Measurements from ENCODE around the gene KDM4C.

The KDM4C gene

DNA sequence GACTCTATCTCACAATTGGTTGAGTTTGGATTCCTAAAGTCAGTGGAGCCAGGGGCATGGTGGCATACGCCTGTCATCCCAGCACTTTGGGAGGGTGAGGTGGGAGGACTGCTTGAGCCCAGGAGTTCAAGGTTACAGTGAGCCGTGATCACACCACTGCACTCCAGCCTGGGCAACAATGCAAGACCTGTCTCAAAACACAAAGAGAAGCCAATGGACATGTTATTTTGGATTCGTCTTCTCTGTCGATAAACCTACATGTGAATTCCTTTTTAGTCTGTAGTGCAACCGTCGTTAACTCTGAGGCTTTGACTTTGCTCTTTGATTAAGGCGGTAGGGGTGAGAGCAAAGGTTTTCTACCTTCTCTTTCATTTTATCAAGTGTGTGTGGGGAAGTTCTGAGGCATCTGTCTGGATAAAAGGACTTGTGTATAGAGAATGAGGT, 142.7 kb downstream of the KDM4C start:
- H3K4me3 ChIP-seq (ENCODE audit: low read depth, low read length): no peak overlapping the region

DNA sequence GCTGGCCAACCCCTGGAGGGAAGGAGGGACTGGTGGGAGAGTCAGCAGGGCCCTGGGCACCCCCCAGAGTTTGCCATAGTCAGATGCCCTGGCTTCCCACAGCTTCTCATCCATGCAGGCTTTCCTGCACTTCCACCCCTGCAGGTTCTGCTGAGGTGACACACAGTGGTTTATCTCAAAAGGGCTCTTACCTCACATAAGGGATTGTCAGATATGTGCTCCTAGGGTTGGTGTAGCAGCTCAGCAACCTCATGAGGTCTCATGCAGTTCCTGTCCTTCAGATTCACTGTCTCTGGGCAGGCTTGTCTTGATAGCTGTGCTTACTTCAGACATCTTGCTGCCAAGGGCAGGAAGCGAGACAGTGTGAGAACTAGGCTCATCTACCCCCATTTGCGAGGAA, 143.4 kb downstream of the KDM4C start:
- H3K4me3 ChIP-seq (ENCODE audit: low read depth, low read length): no peak overlapping the region

DNA sequence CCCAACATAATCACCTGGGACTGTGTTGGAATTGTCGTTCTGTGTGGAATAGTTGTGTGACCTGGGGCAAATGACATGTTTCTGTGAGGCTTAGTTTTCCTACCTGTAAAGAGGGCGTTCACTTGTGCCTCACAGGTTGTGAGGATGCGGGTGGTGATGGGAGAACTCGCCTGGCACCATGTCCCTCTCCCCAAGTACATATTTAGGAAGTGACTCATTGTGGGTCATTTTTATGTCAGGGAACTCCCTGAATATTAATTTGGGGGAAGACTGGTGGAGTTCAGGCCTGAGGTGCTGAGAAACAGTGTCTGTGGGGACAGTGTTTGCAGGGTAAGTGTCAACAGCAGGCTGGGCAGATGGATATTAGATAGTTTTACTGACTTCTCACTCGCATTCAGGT, 144.7 kb downstream of the KDM4C start:
- H3K4me3 ChIP-seq (ENCODE audit: low read depth, low read length): no peak overlapping the region

DNA sequence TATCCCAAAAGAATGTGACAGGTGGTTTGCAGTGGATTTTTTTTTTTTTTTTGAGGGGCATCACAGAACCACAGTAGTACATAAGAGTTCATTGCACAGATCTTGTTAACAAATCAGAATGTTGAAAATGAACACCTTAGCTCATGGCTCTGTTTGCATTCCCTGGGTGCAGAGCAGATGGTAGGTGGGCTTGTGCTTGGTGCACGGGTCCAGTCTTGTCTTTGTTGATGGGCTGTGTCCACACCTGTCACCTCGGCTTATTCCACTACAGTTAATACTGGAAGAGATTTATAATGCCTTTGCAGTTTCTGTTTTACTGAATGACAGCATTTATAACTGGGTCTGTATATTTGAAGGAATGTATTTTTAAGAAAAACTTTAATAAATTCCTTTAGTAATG, 146.6 kb downstream of the KDM4C start:
- H3K4me3 ChIP-seq (ENCODE audit: low read depth, low read length): no peak overlapping the region

DNA sequence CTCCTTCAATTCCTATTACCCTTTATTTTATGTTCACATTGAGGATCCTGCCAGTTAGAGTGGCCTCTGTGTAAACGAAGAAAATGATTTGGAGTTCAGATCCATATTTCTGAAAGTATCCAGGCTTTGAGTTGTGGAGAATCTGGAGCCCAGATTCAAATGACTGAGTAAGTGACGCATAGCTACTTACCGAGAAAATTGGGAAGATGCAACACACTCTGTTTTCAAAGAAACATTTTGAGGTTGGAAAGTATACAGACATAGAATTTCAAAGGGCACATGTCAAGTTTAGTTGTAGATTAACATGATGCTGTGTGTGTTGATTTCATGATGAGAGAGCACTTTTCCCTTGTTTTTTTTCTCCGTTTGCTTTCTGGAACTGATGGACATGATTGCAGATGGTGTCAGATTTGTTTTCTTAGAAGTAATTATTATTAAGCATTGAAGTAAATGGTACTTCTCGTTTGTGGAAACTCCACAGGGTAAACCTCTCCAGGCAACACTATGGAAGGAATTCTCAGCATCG, 148.1 kb downstream of the KDM4C start:
- H3K4me3 ChIP-seq (ENCODE audit: low read depth, low read length): no peak overlapping the region

DNA sequence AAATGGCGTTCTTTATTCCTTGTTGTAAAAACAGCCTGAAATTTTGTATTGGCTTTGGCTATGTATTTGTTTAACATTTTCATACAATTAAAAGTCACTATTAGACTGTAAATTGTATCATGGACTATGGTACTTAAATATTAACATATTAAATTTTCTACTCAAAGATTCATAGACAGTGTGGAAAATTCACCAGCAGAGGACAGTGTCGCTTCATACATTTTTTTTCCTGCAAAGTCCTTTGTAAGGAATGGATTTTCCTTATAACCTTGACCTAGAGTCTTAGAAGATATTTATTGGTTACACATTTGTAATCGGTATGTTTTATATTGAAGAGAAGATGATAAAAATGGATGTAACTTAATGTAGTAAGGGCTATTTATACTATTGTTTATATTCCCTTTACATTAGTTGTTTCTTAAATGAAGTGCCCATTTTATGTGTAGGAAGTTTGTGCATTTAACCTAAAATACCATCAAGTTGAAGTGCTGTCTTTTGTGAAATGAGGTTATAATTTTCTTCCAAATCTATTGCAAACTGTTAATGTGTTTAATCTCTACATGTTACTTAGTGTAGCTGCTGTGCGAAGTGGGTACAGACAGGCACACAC, 150.1 kb downstream of the KDM4C start:
- no peak overlapping the region for H3K4me3 ChIP-seq (ENCODE audit: low read depth, low read length)

DNA sequence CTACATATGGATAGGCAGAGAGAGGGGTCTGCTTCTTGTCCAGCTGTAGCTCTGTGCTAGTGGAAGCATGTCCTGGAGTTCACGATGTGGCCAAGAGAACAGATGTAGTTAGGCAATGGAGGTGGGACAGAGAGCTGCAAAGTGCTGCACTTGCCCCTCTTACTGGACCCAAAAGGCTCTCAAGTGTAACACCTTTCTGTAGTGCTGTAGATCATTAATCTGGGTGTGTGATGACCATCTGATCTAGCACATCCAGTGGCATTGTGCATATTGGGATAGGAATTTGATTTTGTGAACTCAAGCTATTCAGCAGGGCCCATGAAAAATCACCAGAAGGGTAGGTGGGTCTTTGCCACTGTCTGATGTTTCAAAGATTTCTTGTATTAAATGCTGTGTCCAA, 151.4 kb downstream of the KDM4C start:
- no peak overlapping the region for H3K4me3 ChIP-seq (ENCODE audit: low read depth, low read length)

DNA sequence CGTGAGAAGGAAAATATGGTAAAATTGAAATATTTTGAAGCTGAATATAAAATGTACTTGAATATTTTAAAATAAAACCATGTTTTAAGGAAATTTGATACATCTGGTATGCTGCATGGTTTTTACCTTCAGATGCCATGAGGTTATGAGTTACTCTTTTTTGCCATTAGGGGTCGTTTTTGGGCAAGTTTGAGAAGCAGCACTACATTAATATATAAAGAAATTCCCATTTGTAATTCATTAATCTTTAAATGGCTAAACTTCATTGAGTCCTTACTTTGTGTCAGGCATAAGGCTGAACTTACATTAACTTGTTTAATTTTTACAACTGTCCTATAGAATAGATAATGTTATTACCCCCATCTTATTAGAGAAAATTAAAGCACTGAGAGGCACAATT, 152.3 kb downstream of the KDM4C start:
- no peak overlapping the region for H3K4me3 ChIP-seq (ENCODE audit: low read depth, low read length)

DNA sequence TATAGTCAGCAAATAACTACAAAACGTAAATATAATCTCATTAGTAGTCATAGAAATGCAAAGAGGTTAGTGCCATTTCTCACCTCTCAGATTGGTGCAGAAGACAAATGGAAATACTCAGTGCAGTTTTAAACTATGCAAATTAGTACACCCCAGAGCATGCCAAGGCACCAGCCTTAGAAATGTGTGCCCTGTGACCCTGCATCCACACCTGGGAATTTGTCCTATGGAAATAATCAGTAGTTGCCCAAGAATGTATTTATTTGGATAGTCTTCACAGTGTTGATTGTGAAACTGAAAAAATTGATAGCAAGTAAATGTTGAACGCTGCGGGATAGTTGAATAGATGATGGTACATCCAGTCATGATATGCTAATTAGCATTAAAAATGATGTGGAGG, 152.7 kb downstream of the KDM4C start:
- no peak overlapping the region for H3K4me3 ChIP-seq (ENCODE audit: low read depth, low read length)

DNA sequence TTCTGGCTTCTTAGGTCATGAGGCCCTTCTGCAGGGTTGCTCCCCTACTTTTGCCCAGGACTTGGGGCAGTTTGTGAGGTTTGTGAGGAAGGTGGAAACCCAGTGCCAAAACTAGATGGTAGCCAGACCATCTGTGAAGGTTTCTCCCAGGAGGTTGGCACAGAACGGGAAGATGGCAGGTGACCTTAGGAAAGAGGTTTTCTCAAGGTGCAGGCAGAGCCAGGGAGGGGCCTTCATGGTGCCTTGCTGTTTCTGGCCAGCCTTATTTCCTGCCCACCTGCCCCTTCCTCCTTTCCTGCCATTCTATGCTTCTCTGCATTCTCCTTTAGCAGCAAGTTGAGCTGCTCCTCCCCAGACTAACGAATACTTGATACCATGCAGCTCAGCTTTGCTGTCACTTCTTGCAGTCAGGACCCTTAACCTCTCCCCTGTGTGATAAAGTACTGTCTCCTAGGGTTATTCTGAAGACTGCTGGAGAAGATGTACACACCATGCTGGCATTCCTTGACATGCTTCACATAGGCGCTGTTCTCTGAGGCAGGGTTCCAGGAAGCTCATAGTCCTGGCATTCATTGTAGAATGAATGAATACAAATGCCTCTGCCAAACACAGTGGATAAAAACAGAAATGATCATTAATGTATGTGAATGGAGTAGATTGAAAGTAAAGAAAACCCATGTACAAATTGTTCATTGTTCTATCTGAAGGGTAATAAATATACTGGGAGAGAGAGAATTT, 154.3 kb downstream of the KDM4C start:
- no peak overlapping the region for H3K4me3 ChIP-seq (ENCODE audit: low read depth, low read length)

DNA sequence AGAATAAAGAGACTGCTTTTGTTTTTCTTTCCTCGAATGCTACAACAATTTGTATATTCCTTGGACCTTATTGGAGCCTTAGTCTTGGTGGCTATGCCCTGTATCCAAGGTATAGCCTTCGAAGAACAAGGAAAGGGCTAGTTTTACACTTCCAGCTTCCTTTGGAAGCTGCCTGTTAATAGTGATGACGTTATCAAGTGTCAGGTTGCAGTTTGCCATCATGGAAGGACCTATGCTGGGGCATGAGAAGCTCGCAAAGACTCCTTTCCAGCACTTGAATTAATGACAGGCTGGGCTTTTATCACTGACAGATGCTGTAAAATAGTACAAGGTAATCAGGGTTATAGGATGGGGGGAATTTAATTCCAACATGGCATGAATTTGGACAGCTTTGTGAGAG, 157.9 kb downstream of the KDM4C start:
- H3K4me3 ChIP-seq (ENCODE audit: low read depth, low read length): no peak overlapping the region

DNA sequence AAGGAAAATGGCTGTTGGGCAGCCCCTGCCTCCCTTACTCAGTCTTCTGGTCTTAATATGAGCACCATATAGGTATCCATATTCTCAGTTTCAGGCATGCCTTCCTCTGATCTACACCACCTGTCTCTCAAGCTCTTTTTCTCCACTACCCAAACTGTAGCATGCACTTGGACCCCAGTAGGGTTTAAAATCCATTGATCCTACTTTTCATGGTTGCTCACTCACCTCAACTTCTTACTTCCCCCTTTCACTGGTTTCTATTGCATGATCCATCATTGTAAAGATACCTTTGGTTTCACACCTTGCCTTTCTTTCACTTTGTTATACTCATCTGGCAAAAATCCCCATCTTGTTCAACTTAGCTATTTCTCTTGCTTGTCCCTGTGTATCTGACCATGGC, 159.4 kb downstream of the KDM4C start:
- no peak overlapping the region for H3K4me3 ChIP-seq (ENCODE audit: low read depth, low read length)

DNA sequence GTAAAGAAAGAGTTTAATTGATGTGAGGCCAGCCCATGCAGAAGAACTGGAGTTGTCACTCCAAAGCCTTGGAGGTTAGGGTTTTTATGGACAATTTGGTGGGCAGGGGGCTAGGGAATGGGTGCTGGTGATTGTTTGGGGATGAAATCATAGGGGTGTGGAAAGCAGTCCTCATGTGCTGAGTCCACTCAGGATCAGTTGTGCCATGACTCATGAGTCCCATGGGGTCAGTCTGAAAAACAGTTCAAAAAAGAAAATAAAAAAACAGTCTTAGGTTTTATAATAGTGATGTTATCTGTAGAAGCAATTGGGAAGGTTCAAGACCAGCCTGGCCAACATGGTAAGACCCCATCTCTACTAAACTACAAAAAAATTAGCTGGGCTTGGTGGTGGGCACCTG, 162.3 kb downstream of the KDM4C start:
- H3K4me3 ChIP-seq (ENCODE audit: low read depth, low read length): no peak overlapping the region

DNA sequence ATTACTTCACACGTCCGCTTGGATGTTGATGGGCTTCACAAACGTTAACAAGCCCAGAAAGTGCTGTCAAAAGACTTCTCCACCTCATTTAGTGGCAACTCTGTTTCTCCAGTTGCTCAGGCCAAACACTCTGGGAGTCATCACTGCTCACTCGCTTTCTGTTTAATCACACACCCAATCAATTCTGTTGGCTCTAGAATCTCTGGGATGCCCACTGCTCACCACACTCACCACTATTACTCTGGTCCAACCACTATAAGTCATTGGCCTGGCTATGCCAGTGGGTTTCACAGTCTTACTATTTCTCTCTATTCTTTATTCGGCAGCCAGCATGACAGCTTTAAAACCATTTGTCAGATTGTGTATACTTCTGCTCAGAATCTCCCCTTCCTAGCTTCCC, 163.5 kb downstream of the KDM4C start:
- H3K4me3 ChIP-seq (ENCODE audit: low read depth, low read length): no peak overlapping the region

DNA sequence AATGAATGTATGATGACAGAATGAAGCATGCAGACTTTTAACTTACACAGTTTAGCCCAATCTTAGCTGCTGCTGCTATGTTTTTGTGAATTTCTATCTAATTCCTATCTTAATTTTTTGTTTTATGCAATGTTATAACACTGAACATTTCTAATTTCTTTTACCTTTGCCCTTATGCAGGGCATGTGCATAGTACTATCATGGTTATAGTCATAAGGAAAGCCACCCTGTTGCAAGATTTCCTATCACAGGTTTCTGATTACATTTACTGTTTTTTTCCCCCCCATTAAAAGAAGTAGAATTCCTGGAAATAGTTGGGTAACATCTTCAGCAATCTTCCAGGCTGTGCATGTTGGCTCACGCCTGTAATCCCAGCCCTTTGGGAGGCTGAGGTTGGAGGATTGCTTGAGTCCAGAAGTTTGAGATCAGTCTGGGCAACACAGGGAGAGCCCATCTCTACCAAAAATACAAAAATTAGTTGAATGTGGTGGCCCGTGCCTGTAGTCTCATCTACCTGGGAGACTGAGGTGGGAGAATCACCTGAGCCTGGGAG, 164.4 kb downstream of the KDM4C start:
- no peak overlapping the region for H3K4me3 ChIP-seq (ENCODE audit: low read depth, low read length)

DNA sequence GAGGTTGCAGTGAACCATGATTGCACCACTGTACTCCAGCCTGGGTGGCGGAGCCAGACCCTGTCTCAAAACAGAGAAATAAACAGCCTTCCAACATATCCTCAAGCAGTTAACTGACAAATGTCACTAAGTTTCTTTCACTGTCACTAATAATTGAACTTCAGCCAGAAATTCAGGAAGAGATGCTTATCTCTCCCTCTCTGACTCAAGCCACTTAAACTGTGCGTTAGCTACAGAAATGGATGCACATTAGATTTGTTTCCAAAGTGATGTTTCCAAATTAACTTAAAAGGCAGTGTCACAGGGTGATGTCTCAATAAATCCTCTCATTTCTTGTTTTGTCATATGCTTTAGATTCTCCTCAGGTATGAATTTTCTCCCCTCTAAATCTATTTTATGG, 164.9 kb downstream of the KDM4C start:
- no peak overlapping the region for H3K4me3 ChIP-seq (ENCODE audit: low read depth, low read length)

DNA sequence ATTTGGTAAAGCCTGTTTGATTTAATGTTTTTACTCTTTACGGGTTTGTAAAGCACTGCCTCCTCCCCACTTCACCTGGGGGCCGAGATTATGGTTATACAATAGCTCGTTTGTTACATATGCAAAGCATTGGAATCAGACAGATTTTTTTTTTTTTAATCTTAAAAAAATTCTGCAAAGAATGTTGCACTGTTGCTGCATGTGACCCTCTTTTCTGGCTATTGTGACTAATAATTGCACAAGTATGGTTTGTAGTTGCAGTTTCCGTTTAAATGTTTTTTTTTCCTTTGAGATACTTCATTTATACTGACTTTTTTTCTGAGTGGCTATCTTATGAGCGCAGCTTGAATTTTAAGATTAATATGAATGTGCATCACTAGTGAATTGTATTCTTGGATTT, 165.3 kb downstream of the KDM4C start:
- no peak overlapping the region for H3K4me3 ChIP-seq (ENCODE audit: low read depth, low read length)

DNA sequence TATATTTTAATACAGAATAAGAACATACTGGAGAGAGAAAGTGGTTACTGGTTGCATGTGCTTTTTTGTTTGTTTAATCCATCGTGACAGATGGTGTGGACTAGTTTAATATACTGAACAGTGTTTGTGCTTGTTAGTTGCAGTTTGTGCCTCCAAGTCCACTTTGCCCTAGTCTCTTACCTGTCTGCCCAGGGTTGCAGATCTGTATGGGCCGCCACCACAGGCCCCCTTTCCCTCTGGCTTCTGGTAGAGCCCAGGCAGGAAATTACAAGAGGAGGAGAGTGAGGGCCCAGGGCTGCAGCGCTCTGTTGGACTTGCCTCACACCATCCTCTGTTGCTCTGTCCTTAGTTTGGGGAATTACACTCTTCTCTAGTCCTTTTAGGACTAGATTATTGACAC, 166.4 kb downstream of the KDM4C start:
- no peak overlapping the region for H3K4me3 ChIP-seq (ENCODE audit: low read depth, low read length)

DNA sequence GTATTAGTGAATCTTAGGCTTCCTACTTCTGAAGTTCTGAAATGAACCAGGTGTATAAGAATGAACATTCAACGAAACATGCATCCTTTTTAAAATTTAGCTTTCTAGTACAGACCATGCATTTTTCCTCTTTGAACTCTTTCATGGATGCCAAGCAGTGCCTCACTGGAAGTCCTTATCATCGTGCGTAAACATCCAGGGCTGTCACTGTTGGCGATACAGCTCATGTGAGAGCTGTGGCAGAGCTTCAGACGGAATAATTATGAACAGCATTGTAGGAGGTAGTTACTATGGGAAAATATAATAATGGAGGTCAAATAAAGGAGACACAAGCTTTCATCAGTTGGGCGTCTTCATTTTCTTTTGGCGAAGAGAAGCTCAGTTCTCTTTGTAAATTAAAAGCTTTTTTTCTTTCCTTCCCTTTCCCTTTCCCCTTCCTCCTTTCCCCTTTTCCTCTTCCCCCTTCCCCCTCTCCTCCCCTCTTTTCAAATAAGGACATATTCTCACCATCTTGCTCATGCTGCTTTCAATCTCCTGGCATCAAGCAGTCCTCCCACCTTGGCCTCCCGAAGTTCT, 167.3 kb downstream of the KDM4C start:
- H3K4me3 ChIP-seq (ENCODE audit: low read depth, low read length): no peak overlapping the region

DNA sequence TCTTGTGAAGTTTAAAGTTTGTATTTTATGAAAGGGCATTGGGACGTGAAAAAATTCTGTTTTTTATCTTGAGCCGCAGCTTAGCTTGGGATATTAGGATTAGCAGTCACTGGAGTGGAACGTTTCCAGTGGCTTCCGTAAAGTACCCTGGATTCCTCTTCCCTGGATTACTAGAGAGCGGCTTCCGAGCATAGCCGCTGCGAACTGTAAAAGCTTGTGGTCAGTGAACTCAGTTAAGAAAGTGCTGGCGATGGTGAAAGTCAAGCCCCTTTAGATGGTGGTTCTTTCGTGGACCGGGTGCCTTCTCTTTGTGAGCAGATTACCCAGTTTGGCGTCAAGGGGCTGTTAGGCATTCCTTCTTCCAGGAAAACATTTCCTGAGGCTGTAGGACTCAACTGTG, 168.1 kb downstream of the KDM4C start:
- H3K4me3 ChIP-seq (ENCODE audit: low read depth, low read length): no peak overlapping the region

DNA sequence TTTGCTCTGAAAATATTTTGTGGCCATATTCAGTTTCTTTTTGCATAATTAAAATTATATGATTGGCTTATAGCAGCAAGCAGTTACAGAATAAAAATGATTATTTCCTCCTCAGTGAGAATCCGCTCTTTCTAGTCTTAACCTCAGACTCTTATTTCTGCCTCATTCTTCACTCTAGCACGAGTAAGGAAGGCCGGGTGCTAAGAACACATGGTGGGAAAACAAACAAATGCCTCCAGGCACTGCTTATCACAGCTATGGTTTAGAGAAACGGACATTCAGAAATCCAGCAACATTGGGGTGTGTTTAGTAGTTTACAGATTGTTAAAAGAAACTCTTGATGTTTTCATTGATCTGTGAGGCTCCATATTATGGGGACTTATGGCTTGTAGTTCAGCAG, 168.7 kb downstream of the KDM4C start:
- H3K4me3 ChIP-seq (ENCODE audit: low read depth, low read length): no peak overlapping the region

DNA sequence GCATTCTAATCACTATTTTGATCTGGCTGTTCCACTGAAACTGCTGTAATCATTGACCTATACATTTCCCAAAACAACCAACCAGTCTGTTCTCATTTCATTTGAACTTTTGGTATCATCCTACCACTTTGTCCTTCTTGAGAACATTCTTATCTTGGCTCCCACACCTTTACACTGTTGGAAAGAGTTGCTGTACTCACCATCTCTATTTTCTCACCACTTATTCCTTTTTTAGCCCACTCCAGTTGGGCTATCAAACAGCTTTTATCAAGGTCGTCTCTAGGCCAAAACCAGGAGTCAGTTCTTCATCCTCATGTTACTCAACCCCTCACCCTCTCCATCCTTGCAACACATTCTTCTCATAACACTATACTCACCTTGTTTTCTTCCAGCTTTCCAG, 170.1 kb downstream of the KDM4C start:
- no peak overlapping the region for H3K4me3 ChIP-seq (ENCODE audit: low read depth, low read length)

All from iPS-11a (cell line).